ENCODE measurements around the gene MRPL38.

- TF ChIP-seq CTCF (IDR thresholded peaks at IDR 0.05) (no peak), POLR2A (IDR thresholded peaks at IDR 0.05) (no peak)
Measured at GRCh38 chr17:75910699-75911098, 6.0 kb upstream of the MRPL38 start.
